ENCODE data around the gene DCTPP1.

The DCTPP1 gene

GRCh38 chr16:30382111-30382881 lies 47.5 kb downstream of the DCTPP1 start, which contains the start of gene SEPTIN1:
SEPTIN1 (minus strand) TSS chr16:30382561; CDS start chr16:30382542, 19 bp downstream.
- no peak for DNase-seq (ENCODE audit: low read depth in 2 of 2)

GRCh38 chr16:30381291-30382041 lies 48.4 kb downstream of the DCTPP1 start:
- DNase-seq (ENCODE audit: low read depth in 2 of 2) = no peak

GRCh38 chr16:30380803-30381208 lies 49.0 kb downstream of the DCTPP1 start:
- DNase-seq (ENCODE audit: low read depth in 2 of 2) = no peak

GRCh38 chr16:30380072-30380802 lies 49.6 kb downstream of the DCTPP1 start:
- DNase-seq (ENCODE audit: low read depth in 2 of 2) = no peak

DNA sequence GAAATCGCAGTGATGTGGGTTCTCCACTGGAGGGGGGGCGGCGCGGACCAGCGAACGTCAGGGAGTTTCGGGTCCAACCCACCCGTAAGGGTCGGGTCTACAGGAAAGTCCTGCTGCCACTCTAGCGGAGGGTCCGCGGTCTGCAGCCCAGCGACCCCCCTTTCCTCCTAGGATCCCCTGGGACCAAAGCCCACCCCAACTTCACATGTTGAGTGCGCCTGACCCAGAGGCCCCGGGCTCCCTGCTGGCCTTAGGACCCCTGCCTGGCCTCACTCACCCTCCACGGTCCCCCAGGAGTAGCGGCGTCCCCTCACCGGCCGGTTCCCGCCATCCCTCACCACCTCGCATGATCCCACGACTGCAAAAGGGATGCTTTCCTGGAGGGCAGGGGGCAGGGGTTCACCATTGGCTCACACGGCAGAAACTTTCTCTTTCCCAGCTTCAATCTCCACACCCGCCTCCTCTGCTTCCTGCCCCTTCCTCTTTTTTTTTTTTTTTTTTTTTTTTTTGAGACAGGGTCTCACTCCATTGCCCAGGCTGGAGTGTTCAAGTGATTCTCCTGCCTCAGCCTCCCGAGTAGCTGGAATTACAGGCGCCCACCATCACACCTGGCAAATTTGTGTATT lies 50.6 kb downstream of the DCTPP1 start:
- DNase-seq (ENCODE audit: low read depth in 2 of 2) = no peak

DNA sequence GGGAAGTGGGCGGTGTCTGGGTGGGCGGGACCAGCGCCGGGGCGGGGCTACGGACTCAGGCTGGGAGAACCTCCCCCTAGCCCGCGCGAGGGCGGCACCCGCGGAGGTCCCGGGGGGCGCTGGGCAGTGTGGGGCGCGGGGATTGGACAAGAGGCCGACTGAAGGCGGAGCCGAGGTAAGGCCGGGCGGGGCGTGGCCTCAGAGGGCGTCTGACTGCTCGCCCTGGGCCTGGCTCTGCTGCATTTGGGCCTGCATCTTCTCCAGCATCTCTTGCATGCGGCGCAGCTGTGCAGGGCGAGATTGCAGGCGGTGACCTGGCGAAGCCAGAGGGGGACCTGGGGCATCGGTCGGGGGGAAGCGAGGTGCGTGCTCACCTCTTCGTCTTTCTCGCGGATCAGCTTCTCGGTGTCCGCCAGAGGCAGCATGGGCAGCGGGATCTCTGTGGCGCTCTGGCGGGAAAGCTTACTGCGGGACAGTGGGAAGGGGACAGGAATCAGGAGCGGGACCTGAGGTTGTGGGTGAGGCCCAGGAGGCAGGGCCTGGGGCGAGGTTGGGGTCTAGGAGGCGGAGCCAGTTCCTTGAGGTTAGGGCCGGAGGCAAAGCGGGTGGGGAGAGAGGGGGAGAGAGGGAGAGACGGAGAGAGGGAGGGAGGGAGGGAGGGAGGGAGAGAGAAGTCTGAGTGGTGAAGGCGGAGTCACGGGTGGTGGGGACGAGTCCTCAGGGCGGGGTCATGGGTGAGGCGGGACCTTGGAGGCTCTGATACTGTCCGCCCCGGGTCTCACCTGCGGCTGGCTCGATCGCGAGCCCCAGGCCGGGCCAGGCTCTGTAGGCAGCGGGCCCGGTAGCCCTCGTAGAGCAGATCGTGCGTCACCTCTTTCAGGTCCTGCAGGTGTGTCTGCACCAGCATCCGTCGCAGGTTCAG lies 51.3 kb downstream of the DCTPP1 start:
- DNase-seq (ENCODE audit: low read depth in 2 of 2) = peak; percentile 99 to 100

DNA sequence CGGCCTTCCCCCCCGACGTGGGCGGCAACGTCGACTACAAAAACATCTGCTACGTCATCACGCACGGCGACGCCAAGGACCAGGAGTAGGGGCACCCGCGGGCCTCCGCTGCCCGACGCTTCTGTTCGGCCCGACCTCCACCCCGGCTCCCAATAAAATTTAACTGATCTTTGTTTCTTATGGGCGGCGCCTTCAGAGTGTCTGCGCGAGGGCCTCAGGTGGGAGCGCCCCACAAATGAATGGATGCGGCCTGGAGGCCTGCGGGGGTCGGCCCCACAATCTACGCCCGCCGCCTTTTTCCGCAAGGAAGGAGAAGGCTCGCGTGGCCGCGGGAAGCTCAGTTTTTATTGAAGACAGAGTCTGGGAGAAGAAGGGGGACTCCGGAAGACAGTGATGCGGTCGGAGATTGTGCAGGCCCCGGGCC lies 52.0 kb downstream of the DCTPP1 start:
- peak; percentile 72 to 73 for DNase-seq (ENCODE audit: low read depth in 2 of 2)

DNA sequence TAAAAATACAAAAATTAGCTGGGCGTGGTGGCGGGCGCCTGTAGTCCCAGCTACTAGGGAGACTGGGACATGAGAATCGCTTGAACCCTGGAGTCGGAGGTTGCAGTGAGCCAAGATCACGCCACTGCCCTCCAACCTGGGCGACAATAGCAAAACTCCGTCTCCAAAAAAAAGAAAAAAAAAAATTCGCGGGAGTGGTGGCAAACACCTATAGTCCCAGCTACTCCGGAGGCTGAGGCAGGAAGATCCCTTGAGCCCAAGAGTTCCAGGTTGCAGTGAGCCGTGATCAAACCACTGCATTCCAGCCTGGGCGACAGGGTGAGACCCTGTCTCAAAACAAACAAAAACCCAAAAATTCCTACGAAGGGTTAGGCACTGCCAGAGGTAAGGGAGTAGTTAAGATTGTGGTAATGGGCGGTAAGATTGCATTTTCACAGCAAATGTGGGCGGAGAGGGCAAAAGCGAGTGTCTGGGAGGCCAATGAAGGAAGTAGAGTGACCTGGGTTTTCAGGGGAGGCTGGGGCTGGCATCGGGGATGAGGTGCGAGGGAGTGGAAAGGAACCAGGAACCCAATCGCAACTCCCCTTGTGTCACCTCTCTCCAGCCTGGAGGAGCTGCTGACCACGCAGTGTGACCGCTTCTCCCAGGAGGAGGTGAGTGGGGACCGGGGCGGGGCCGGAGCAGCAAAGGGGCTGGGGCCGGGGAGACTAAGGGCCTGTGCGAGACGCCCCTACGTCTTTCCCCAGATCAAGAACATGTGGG lies 52.6 kb downstream of the DCTPP1 start:
- no peak for DNase-seq (ENCODE audit: low read depth in 2 of 2)

DNA sequence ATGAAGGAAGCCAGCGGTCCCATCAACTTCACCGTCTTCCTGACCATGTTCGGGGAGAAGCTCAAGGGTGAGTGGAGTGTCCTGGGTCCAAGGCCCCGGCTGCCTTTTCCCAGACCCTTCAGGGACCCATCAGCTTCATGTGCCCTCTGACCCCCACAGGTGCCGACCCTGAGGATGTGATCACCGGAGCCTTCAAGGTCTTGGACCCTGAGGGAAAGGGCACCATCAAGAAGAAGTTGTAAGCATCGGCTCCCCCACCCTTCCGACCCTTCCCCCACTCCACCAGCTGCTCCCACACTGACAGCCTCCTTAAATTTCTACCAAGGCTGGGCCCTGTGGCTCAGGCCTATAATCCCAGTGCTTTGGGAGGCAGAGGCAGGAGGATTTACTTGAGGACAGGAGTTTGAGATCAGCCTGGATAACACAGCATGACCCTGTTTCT lies 53.3 kb downstream of the DCTPP1 start:
- DNase-seq (ENCODE audit: low read depth in 2 of 2) = no peak

GRCh38 chr16:30375864-30376263 lies 54.0 kb downstream of the DCTPP1 start:
- no peak for DNase-seq (ENCODE audit: low read depth in 2 of 2)

DNA sequence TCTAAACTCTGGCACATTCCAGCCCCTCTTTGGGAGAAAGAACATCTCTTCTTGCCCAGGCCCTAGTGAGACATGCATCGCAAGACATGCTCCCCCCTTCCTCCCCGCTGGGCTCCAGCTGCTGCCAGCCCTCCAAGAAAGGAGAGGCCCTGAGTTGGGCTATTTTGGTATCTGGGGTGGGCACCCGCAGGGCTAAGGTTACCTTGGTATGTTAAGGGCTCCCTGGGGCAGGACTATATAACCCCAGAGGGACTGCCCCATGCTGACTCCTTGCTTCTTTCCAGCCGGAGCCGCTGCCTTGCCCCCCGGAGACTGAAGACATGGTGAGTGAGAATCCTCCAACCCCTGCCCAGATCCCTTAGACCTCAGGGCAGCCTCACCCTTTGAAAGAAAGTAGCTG lies 55.3 kb downstream of the DCTPP1 start, which contains the start of gene MYL11:
TSS of gene MYL11 (plus strand) at position 265 of the 400 bp plus-strand sequence. CDS start at position 321, 56 bp downstream.
- no peak for DNase-seq (ENCODE audit: low read depth in 2 of 2)

Data from stimulated activated CD4-positive, alpha-beta T cell treated with anti-CD3 and anti-CD28 coated beads, Interleukin-1b, Interleukin-23, amount 100 ng/mL, for 1 hour (primary cell).